ENCODE measurements around the gene PPP1CB. TPM values are rescaled to one million over a fixed set of nuclear protein-coding genes. Genes with fewer than 3 reads are reported as not detected.

PPP1CB gene
- polyA plus RNA-seq, 2 of the 4 experiments (the other 2 are of a cell fraction): 147 to 188 TPM

- Histone ChIP-seq H3K4me3 (no peak overlapping the region), H3K4me1 (no peaks in the 10 kb centered on the region), H3K9me3 (no peaks in the 10 kb centered on the region), H3K4me2 (no peak overlapping the region), H3K27ac (no peak overlapping the region)
- CTCF ChIA-PET: interaction anchor here (1.0 to 1.7 kb wide), 5 partner anchors 10 to 269 kb away, joined by 3 to 5 read pairs (median 4); no protein-coding TSS in a partner anchor
- WGBS (ENCODE audit: missing lambda C conversion rate): 48% methylated on average over 2 of the region's 2 CpGs
- DNase-seq (ENCODE audit: low read depth in 1 of 2, low spot score in 1 of 2): no peak
- no peak for TF ChIP-seq RARB (CRISPR knock-in tag; IDR thresholded peaks at IDR 0.05)
- no peak for TF ChIP-seq CEBPB (IDR thresholded peaks at IDR 0.05)
- no peak for TF ChIP-seq POLR2A (IDR thresholded peaks at IDR 0.05; ENCODE audit: low read length)
- no peak for TF ChIP-seq HOXB13 (CRISPR knock-in tag; IDR thresholded peaks at IDR 0.05; ENCODE audit: low read depth)
- POLR2A ChIA-PET: no interaction called here
- no peak for FAIRE-seq
- no peak for ATAC-seq
Observed at GRCh38 chr2:28835781-28836180, 84.2 kb downstream of the PPP1CB start.

DNA sequence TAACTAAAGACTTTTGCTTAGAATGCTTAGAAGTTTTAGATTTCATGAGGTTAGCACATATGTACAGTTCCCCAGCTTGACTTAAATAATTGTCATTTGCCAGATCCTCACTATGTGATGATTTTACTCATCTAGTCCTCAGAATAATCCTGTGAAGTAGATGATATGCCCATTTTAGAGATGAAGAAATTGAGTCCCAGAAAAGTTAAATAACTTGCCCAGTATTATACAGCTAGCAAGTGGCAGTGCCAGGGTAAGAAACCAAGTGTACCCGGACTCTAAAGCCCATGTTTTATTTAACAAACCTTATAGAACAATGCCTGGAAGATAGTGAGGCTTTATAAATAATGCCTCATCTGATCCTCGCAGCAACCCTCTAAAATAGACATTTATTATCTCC, 87.3 kb downstream of the PPP1CB start:
- Histone ChIP-seq H3K9me3 (no peaks in the 10 kb centered on the region), H3K4me2 (no peak overlapping the region), H3K4me3 (no peak overlapping the region), H3K4me1 (no peaks in the 10 kb centered on the region), H3K27ac (no peak overlapping the region)
- DNase-seq (ENCODE audit: low read depth in 1 of 2, low spot score in 1 of 2) (no peak), ATAC-seq (no peak), FAIRE-seq (peak; percentile 68)
- no peak for TF ChIP-seq E2F6 (IDR thresholded peaks at IDR 0.05; ENCODE audit: borderline replicate concordance, low read depth)
- no peak for TF ChIP-seq ESRRA (IDR thresholded peaks at IDR 0.05; ENCODE audit: borderline replicate concordance, low read length)
- TF ChIP-seq HOXB5 (CRISPR knock-in tag; IDR thresholded peaks at IDR 0.05): no peak
- TF ChIP-seq ZFP36 (IDR thresholded peaks at IDR 0.05; ENCODE audit: borderline replicate concordance, partially characterized antibody): no peak
- TF ChIP-seq RNF2 (IDR thresholded peaks at IDR 0.05; ENCODE audit: borderline replicate concordance, low read depth): no peak
- no peak for TF ChIP-seq MAFK (IDR thresholded peaks at IDR 0.05; ENCODE audit: partially characterized antibody)
- no peak for TF ChIP-seq ELK1 (IDR thresholded peaks at IDR 0.05; ENCODE audit: low read depth, low read length)
- TF ChIP-seq MYC (IDR thresholded peaks at IDR 0.05; ENCODE audit: borderline replicate concordance, low read length): no peak
- no peak for TF ChIP-seq MAX (IDR thresholded peaks at IDR 0.05)
- TF ChIP-seq CBX2 (IDR thresholded peaks at IDR 0.05; ENCODE audit: borderline replicate concordance, low read depth): no peak
- TF ChIP-seq MAZ (IDR thresholded peaks at IDR 0.05; ENCODE audit: borderline replicate concordance, low read depth, low read length): no peak
- no peak for TF ChIP-seq HDAC2 (IDR thresholded peaks at IDR 0.05)
- no peak for TF ChIP-seq HES2 (IDR thresholded peaks at IDR 0.05)
- no peak for TF ChIP-seq NFE2L2 (conservative IDR thresholded peaks at IDR 0.05; ENCODE audit: low read length)
- TF ChIP-seq POLR2A (IDR thresholded peaks at IDR 0.05; ENCODE audit: low read length): no peak
- no peak for TF ChIP-seq PBX3 (IDR thresholded peaks at IDR 0.05)
- TF ChIP-seq FOXS1 (CRISPR knock-in tag; IDR thresholded peaks at IDR 0.05): no peak
- TF ChIP-seq HMGXB4 (CRISPR knock-in tag; IDR thresholded peaks at IDR 0.05; ENCODE audit: borderline replicate concordance): no peak
- TF ChIP-seq EHF (CRISPR knock-in tag; IDR thresholded peaks at IDR 0.05): no peak
- TF ChIP-seq PHF8 (IDR thresholded peaks at IDR 0.05; ENCODE audit: borderline replicate concordance, low read depth): no peak
- ChIA-PET CTCF (interaction anchor here (0.6 to 2.5 kb wide), 5 partner anchors 12 to 272 kb away, joined by 3 to 8 read pairs (median 5); no protein-coding TSS in a partner anchor), POLR2A (no interaction called here)
- 85% methylated on average over 2 of the region's 2 CpGs for WGBS (ENCODE audit: missing lambda C conversion rate)
